HEK293 (cell line): Measurements from ENCODE around the gene ACKR4.
"Not testable (repeated sequence)": the region's sequence is repeated elsewhere in the genome, so short reads cannot be mapped to it uniquely, and the experiment has no call there.

Source experiments
- CTCF ChIA-PET: fragments of 350-600 bp; formaldehyde crosslinking; extraction: SDS; loops from one replicate; lab custom pipeline; 2021; ENCODE audit warnings: antibody characterized with exemption; lab: Yijun Ruan, JAX
- POLR2A ChIA-PET: fragments of 300-600 bp; formaldehyde crosslinking; extraction: SDS; loops from one replicate; lab custom pipeline; 2020; ENCODE audit warnings: antibody characterized with exemption, inconsistent platforms; lab: Yijun Ruan, JAX
- H3K27ac ChIP-seq: fragments of 200-500 bp; sonication (Bioruptor generic); 2 replicates; pipeline ENCODE4 v1.5.1; 2014; ENCODE audit warnings: low read depth, low read length, control low read depth, inconsistent platforms; ENCODE audit errors: extremely low read depth
- H3K36me3 ChIP-seq, 2 experiments: fragments of 200-500 bp in 1 of 2; sonication (Bioruptor generic) in 1 of 2; 1 replicate in 1 of 2; 2 replicates in 1 of 2; pipeline ENCODE4 v1.5.1; 2014 to 2017; ENCODE audit warnings: inconsistent platforms in 2 of 2, low read length in 2 of 2; ENCODE audit not compliant: control insufficient read depth in 2 of 2, insufficient read depth in 1 of 2
- H3K4me1 ChIP-seq: fragments of 200-500 bp; sonication (Bioruptor generic); 2 replicates; pipeline ENCODE4 v1.5.1; 2014; ENCODE audit warnings: mild to moderate bottlenecking, low read length, inconsistent platforms; ENCODE audit not compliant: control insufficient read depth, insufficient read depth
- H3K4me3 ChIP-seq: 2 replicates; pipeline ENCODE4 v1.5.1; 2011; ENCODE audit warnings: low read depth, mild to moderate bottlenecking, control low read depth, low read length, moderate library complexity
- H3K9me3 ChIP-seq: fragments of 200-500 bp; sonication (Bioruptor generic); 2 replicates; pipeline ENCODE4 v1.5.1; 2014; ENCODE audit warnings: low read depth, low read length, inconsistent platforms; ENCODE audit not compliant: control insufficient read depth, insufficient read depth
- MYNN ChIP-seq: fragments of 450-650 bp; formaldehyde crosslinking; IDR thresholded peaks from 2 replicates; pipeline ENCODE4 v1.5.1; 2016; ENCODE audit warnings: missing biosample characterization, missing genetic modification characterization, borderline replicate concordance
- PATZ1 ChIP-seq: fragments of 450-650 bp; formaldehyde crosslinking; IDR thresholded peaks from 2 replicates; pipeline ENCODE4 v1.5.1; 2016; ENCODE audit warnings: missing biosample characterization, missing genetic modification characterization
- SCRT2 ChIP-seq: fragments of 450-650 bp; formaldehyde crosslinking; IDR thresholded peaks from 2 replicates; pipeline ENCODE4 v1.5.1; 2016; ENCODE audit warnings: missing biosample characterization, missing genetic modification characterization
- YY2 ChIP-seq: fragments of 450-650 bp; formaldehyde crosslinking; IDR thresholded peaks from 2 replicates; pipeline ENCODE4 v1.5.1; 2016; ENCODE audit warnings: missing biosample characterization, missing genetic modification characterization
- ZNF112 ChIP-seq: fragments of 450-650 bp; formaldehyde crosslinking; IDR thresholded peaks from 2 replicates; pipeline ENCODE4 v1.5.0; 2017; ENCODE audit warnings: missing biosample characterization, missing genetic modification characterization
- ZNF132 ChIP-seq: fragments of 450-650 bp; formaldehyde crosslinking; IDR thresholded peaks from 2 replicates; pipeline ENCODE4 v1.5.1; 2017; ENCODE audit warnings: missing biosample characterization, missing genetic modification characterization, borderline replicate concordance
- ZNF148 ChIP-seq: fragments of 450-650 bp; formaldehyde crosslinking; IDR thresholded peaks from 2 replicates; pipeline ENCODE4 v1.5.0; 2017; ENCODE audit warnings: missing biosample characterization, missing genetic modification characterization, borderline replicate concordance
- ZNF16 ChIP-seq: fragments of 450-650 bp; formaldehyde crosslinking; IDR thresholded peaks from 2 replicates; pipeline ENCODE4 v1.5.1; 2016; ENCODE audit warnings: low read depth, missing biosample characterization, missing genetic modification characterization
- ZNF202 ChIP-seq: fragments of 450-650 bp; formaldehyde crosslinking; IDR thresholded peaks from 2 replicates; pipeline ENCODE4 v1.5.1; 2016; ENCODE audit warnings: missing biosample characterization, missing genetic modification characterization, borderline replicate concordance
- ZNF350 ChIP-seq: fragments of 450-650 bp; formaldehyde crosslinking; IDR thresholded peaks from 2 replicates; pipeline ENCODE4 v1.5.0; 2017; ENCODE audit warnings: missing biosample characterization, mild to moderate bottlenecking, missing genetic modification characterization
- ZNF37A ChIP-seq: fragments of 450-650 bp; IDR thresholded peaks from 2 replicates; pipeline ENCODE4 v1.5.1; 2018; ENCODE audit warnings: missing biosample characterization, missing genetic modification characterization
- ZNF449 ChIP-seq: fragments of 450-650 bp; formaldehyde crosslinking; IDR thresholded peaks from 2 replicates; pipeline ENCODE4 v1.5.1; 2017; ENCODE audit warnings: missing biosample characterization, mild to moderate bottlenecking, missing genetic modification characterization, moderate library complexity
- ZNF48 ChIP-seq: fragments of 450-650 bp; formaldehyde crosslinking; IDR thresholded peaks from 2 replicates; pipeline ENCODE4 v1.5.1; 2016; ENCODE audit warnings: missing biosample characterization, missing genetic modification characterization
- ZNF544 ChIP-seq: fragments of 450-650 bp; formaldehyde crosslinking; IDR thresholded peaks from 2 replicates; pipeline ENCODE4 v1.5.0; 2017; ENCODE audit warnings: missing biosample characterization, missing genetic modification characterization
- ZNF639 ChIP-seq: fragments of 450-650 bp; formaldehyde crosslinking; IDR thresholded peaks from 2 replicates; pipeline ENCODE4 v1.5.1; 2016; ENCODE audit warnings: missing biosample characterization, missing genetic modification characterization
- ZNF704 ChIP-seq: fragments of 450-650 bp; formaldehyde crosslinking; IDR thresholded peaks from 2 replicates; pipeline ENCODE4 v1.5.1; 2016; ENCODE audit warnings: missing biosample characterization, missing genetic modification characterization

The ACKR4 gene

GRCh38 chr3:132555306-132556035 lies 41.6 kb upstream of the ACKR4 start:
- POLR2A ChIA-PET, result no interaction called here

GRCh38 chr3:132556036-132556386 lies 41.1 kb upstream of the ACKR4 start:
- CTCF ChIA-PET, H3K4me1 ChIP-seq, H3K27ac ChIP-seq, H3K9me3 ChIP-seq, POLR2A ChIA-PET, H3K4me3 ChIP-seq: not testable (repeated sequence)
- peaks cover 0 to 13% of the 10 kb centered on the region in 2 experiments; a peak in 1 of 3 replicates for H3K36me3 ChIP-seq

More at GRCh38 chr3:132555306-132556035, 41.6 kb upstream of the ACKR4 start:
- TF ChIP-seq SCRT2 (no peak), ZNF704 (tag by site-specific recombination) (no peak), MYNN (tag by site-specific recombination) (no peak), YY2 (tag by site-specific recombination) (no peak), ZNF37A (tag by site-specific recombination) (no peak), ZNF350 (tag by site-specific recombination) (no peak), ZNF48 (tag by site-specific recombination) (no peak), ZNF202 (tag by site-specific recombination) (no peak), ZNF148 (tag by site-specific recombination) (no peak), ZNF639 (tag by site-specific recombination) (no peak), ZNF132 (tag by site-specific recombination) (no peak), PATZ1 (tag by site-specific recombination) (no peak), ZNF112 (tag by site-specific recombination) (no peak), ZNF544 (no peak), ZNF449 (tag by site-specific recombination) (no peak), ZNF16 (tag by site-specific recombination) (no peak)
- Histone ChIP-seq H3K4me3 (no peak overlapping the region), H3K27ac (no peak overlapping the region), H3K4me1 (no peaks in the 10 kb centered on the region), H3K9me3 (no peaks in the 10 kb centered on the region), H3K36me3 (peaks cover 0 to 9% of the 10 kb centered on the region in 2 experiments; a peak in 1 of 3 replicates)
- CTCF ChIA-PET, result no interaction called here
